H1 (cell line): Measurements from ENCODE around the gene CACNG1.

Source experiments
- ATF2 ChIP-seq: IDR thresholded peaks from 2 replicates; pipeline ENCODE4 v1.6.1; 2012; ENCODE audit warnings: low read length, inconsistent platforms
- ATF3 ChIP-seq: IDR thresholded peaks from 2 replicates; pipeline ENCODE4 v1.6.1; 2011; ENCODE audit warnings: low read depth, mild to moderate bottlenecking, low read length; ENCODE audit not compliant: insufficient read depth
- CHD1 ChIP-seq: IDR thresholded peaks from 2 replicates; pipeline ENCODE4 v1.6.1; 2012; ENCODE audit warnings: low read depth, low read length, improper control_type of control experiment
- CTCF ChIP-seq, 3 experiments: IDR thresholded peaks; 1 replicate in 2 of 3; 2 replicates in 1 of 3; pipeline versions ENCODE4 v1.5.1 to v1.6.1; 2011; ENCODE audit warnings: low read length in 3 of 3, mild to moderate bottlenecking in 3 of 3, inconsistent platforms in 2 of 3, low read depth in 1 of 3, moderate library complexity in 1 of 3; ENCODE audit not compliant: insufficient read depth in 1 of 3; ENCODE audit errors: control extremely low read depth in 1 of 3
- MAX ChIP-seq: IDR thresholded peaks from 2 replicates; pipeline ENCODE4 v1.6.1; 2012; ENCODE audit warnings: inconsistent platforms
- POLR2A ChIP-seq, 2 experiments: IDR thresholded peaks; 1 replicate in 1 of 2; 2 replicates in 1 of 2; pipeline ENCODE4 v1.6.1; 2011; ENCODE audit warnings: low read depth in 2 of 2, low read length in 2 of 2, mild to moderate bottlenecking in 2 of 2; ENCODE audit errors: control extremely low read depth in 1 of 2
- POLR2AphosphoS5 ChIP-seq: IDR thresholded peaks from 2 replicates; pipeline ENCODE4 v1.6.1; 2011; ENCODE audit warnings: low read depth, low read length
- RAD21 ChIP-seq, 2 experiments: IDR thresholded peaks in 1 of 2; conservative IDR thresholded peaks in 1 of 2; 2 replicates each; pipeline ENCODE4 v1.6.1; 2011; ENCODE audit warnings: low read depth in 2 of 2, low read length in 2 of 2, improper control_type of control experiment in 1 of 2, inconsistent platforms in 1 of 2, mild to moderate bottlenecking in 1 of 2, moderate library complexity in 1 of 2
- RNF2 ChIP-seq: fragments of 200-900, 300-1000 bp; sonication (generic); IDR thresholded peaks from 2 replicates; pipeline ENCODE4 v1.7.1; 2016; ENCODE audit warnings: borderline replicate concordance, low read depth, mild to moderate bottlenecking, antibody characterized with exemption, low read length; ENCODE audit not compliant: poor library complexity, severe bottlenecking; ENCODE audit errors: missing control alignments
- TAF7 ChIP-seq: optimal IDR thresholded peaks from 2 replicates; pipeline ENCODE3; 2011; ENCODE audit warnings: low read depth, mild to moderate bottlenecking, inconsistent platforms, low read length, moderate library complexity, borderline replicate concordance

- TF ChIP-seq POLR2A (IDR thresholded peaks at IDR 0.05; ENCODE audit: control extremely low read depth in 1 of 2, low read depth in 2 of 2, low read length in 2 of 2): no peak
- no peak for TF ChIP-seq POLR2AphosphoS5
- TF ChIP-seq RNF2: no peak
- no peak for TF ChIP-seq MAX
- no peak for TF ChIP-seq CHD1
- TF ChIP-seq CTCF (IDR thresholded peaks at IDR 0.05; ENCODE audit: control extremely low read depth in 1 of 3, insufficient read depth in 1 of 3, low read depth in 1 of 3, low read length in 3 of 3): no peak
- no peak for TF ChIP-seq RAD21 (IDR thresholded peaks at IDR 0.05 in 1 of 2, conservative IDR thresholded peaks at IDR 0.05 in 1 of 2; ENCODE audit: low read depth in 2 of 2, low read length in 2 of 2)
- TF ChIP-seq ATF3: no peak
- no peak for TF ChIP-seq ATF2
- TF ChIP-seq TAF7: no peak
Observed at GRCh38 chr17:67050066-67050465, 5.7 kb downstream of the CACNG1 start.
